Retina (tissue), 1 donor: ENCODE measurements around the gene NCKAP5.

Experiments
- DNase-seq: peaks from one replicate; pipeline ENCODE4 v3.0.0-alpha.2; 2016

The NCKAP5 gene

GRCh38 chr2:133573491-133574162 lies 5.4 kb upstream of the NCKAP5 start:
- no peak for DNase-seq

GRCh38 chr2:133571249-133571648 lies 3.0 kb upstream of the NCKAP5 start:
- DNase-seq = no peak

- DNase-seq = no peak
Measured at GRCh38 chr2:133570542-133570941, 2.3 kb upstream of the NCKAP5 start.

GRCh38 chr2:133569286-133569830 lies 1.1 kb upstream of the NCKAP5 start:
- no peak for DNase-seq

- DNase-seq = no peak
Measured at GRCh38 chr2:133568598-133568997, 335 bp upstream of the NCKAP5 start.

GRCh38 chr2:133562558-133562957 lies 5.7 kb downstream of the NCKAP5 start:
- DNase-seq = no peak

GRCh38 chr2:133561045-133561852 lies 7.0 kb downstream of the NCKAP5 start:
- DNase-seq = no peak

- peak; percentile 50 for DNase-seq
Measured at GRCh38 chr2:133557614-133558013, 10.6 kb downstream of the NCKAP5 start.

GRCh38 chr2:133553838-133554408 lies 14.3 kb downstream of the NCKAP5 start:
- no peak for DNase-seq

GRCh38 chr2:133553251-133553650 lies 15.0 kb downstream of the NCKAP5 start:
- no peak for DNase-seq

- DNase-seq = no peak
Measured at GRCh38 chr2:133552821-133553220, 15.4 kb downstream of the NCKAP5 start.

GRCh38 chr2:133541797-133542196 lies 26.5 kb downstream of the NCKAP5 start:
- no peak for DNase-seq

GRCh38 chr2:133541376-133541775 lies 26.9 kb downstream of the NCKAP5 start:
- no peak for DNase-seq

- DNase-seq = no peak
Measured at GRCh38 chr2:133532919-133533318, 35.3 kb downstream of the NCKAP5 start.

GRCh38 chr2:133531382-133531781 lies 36.9 kb downstream of the NCKAP5 start:
- no peak for DNase-seq

- DNase-seq = no peak
Measured at GRCh38 chr2:133530645-133531044, 37.6 kb downstream of the NCKAP5 start.

- no peak for DNase-seq
Measured at GRCh38 chr2:133526530-133527300, 41.5 kb downstream of the NCKAP5 start.

- no peak for DNase-seq
Measured at GRCh38 chr2:133525613-133526529, 42.4 kb downstream of the NCKAP5 start.

GRCh38 chr2:133525090-133525489 lies 43.2 kb downstream of the NCKAP5 start:
- no peak for DNase-seq

GRCh38 chr2:133523406-133523805 lies 44.9 kb downstream of the NCKAP5 start:
- no peak for DNase-seq

GRCh38 chr2:133522204-133522603 lies 46.1 kb downstream of the NCKAP5 start:
- DNase-seq = no peak
